Mammary epithelial cell (primary cell): ENCODE data around the gene ADAM10.

Source experiments
- CTCF ChIP-seq, 2 donors: IDR thresholded peaks in 1 of 2; conservative IDR thresholded peaks in 1 of 2; 2 replicates each; pipeline ENCODE4 v1.5.1; 2011 to 2012; ENCODE audit warnings: inconsistent platforms in 2 of 2, low read length in 2 of 2, mild to moderate bottlenecking in 2 of 2, control low read depth in 1 of 2, low read depth in 1 of 2; ENCODE audit not compliant: insufficient read depth in 1 of 2; ENCODE audit errors: extremely low read depth in 1 of 2
- EZH2 ChIP-seq: IDR thresholded peaks from 2 replicates; pipeline ENCODE4 v1.6.1; 2012; ENCODE audit warnings: low read length, inconsistent platforms, borderline replicate concordance

GRCh38 chr15:58551764-58552504 lies 197.6 kb downstream of the ADAM10 start:
- TF ChIP-seq CTCF (conservative IDR thresholded peaks at IDR 0.05 in 1 of 2, IDR thresholded peaks at IDR 0.05 in 1 of 2; ENCODE audit: extremely low read depth in 1 of 2, insufficient read depth in 1 of 2, low read depth in 1 of 2, low read length in 2 of 2): no peak
- no peak for TF ChIP-seq EZH2
